Activated T-cell treated with anti-CD3 and anti-CD28 coated beads, Interleukin-2, amount 50 U/mL, for 72 hours (primary cell): ENCODE measurements around the gene KATNB1. TPM values are rescaled to one million over a fixed set of nuclear protein-coding genes. Genes with fewer than 3 reads are reported as not detected.
A peak's percentile ranks its signal among the peaks of the same experiment; 100 is the strongest.
"Not testable (repeated sequence)": the region's sequence is repeated elsewhere in the genome, so short reads cannot be mapped to it uniquely, and the experiment has no call there.

ENCODE experiments used
- ATAC-seq, 2 donors: fragments of 150-1000 bp; cut with Tn5 transposase; replicated peaks in 1 of 2; 2 replicates each; pipeline ENCODE4 v1.10.0; 2021; ENCODE audit warnings: moderate library complexity in 2 of 2, mild to moderate bottlenecking in 1 of 2
- DNase-seq, 2 donors: peaks; one replicate each; pipeline ENCODE4 v3.0.0; 2021 to 2022; ENCODE audit warnings: mixed read lengths in 1 of 2
- H3K27ac Mint-ChIP-seq: one replicate; pipeline ENCODE4 v1.8.0; 2022; ENCODE audit warnings: mild to moderate bottlenecking, moderate library complexity, mixed read lengths
- H3K27me3 Mint-ChIP-seq: one replicate; pipeline ENCODE4 v1.8.0; 2022; ENCODE audit warnings: low read depth, mixed read lengths
- H3K36me3 Mint-ChIP-seq, 2 donors: one replicate each; pipeline ENCODE4 v1.8.0; 2022; ENCODE audit warnings: mixed read lengths in 2 of 2, mild to moderate bottlenecking in 1 of 2; ENCODE audit not compliant: insufficient read depth in 2 of 2
- H3K4me1 Mint-ChIP-seq: one replicate; pipeline ENCODE4 v1.8.0; 2022; ENCODE audit warnings: low read depth, mixed read lengths
- H3K4me3 Mint-ChIP-seq, 2 donors: one replicate each; pipeline ENCODE4 v1.8.0; 2022; ENCODE audit warnings: mild to moderate bottlenecking in 2 of 2, mixed read lengths in 2 of 2, moderate library complexity in 2 of 2
- H3K9me3 Mint-ChIP-seq, 2 donors: one replicate each; pipeline ENCODE4 v1.8.0; 2022; ENCODE audit warnings: mixed read lengths in 2 of 2
- total RNA-seq, 2 donors: library from RNA; stranded (reverse); gene quantifications; one replicate each; pipeline ENCODE4 v1.2.3, GENCODE V29; 2022

The KATNB1 gene
- total RNA-seq, 2 donors from 2014 or later: 23.2 to 31.3 TPM

- Mint-ChIP-seq H3K27me3 (no peaks in the 10 kb centered on the region), H3K4me3 (no peak overlapping the region), H3K27ac (no peak overlapping the region), H3K4me1 (peaks cover 9% of the 10 kb centered on the region), H3K36me3 (no peaks in the 10 kb centered on the region), H3K9me3 (peaks cover 0 to 4% of the 10 kb centered on the region in 2 donors)
- ATAC-seq: no peak
- no peak for DNase-seq
These were observed 11.0 kb upstream of the KATNB1 start for GRCh38 chr16:57724531-57724930.

DNA sequence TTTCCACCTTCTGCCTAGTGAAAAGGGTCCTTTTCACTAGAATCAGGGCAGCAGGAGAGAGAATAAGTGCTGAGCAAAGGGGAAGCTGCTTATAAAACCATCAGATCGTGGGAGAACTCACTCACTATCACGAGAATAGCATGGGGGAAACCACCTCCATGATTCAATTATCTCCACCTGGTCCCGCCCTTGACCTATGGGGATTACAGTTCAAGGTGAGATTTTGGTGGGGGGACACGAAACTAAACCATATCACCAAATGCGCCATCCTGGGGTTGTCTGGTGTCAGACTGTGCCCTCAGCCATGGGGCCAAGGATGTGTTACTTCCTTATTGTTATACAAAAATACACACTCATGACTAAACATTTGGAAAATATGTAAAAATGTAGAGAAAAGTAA is 10.4 kb upstream of the KATNB1 start:
- Mint-ChIP-seq H3K4me3 (no peak overlapping the region), H3K27me3 (no peaks in the 10 kb centered on the region), H3K4me1 (peaks cover 9% of the 10 kb centered on the region), H3K36me3 (no peaks in the 10 kb centered on the region), H3K9me3 (peaks cover under 1 to 6% of the 10 kb centered on the region in 2 donors), H3K27ac (no peak overlapping the region)
- DNase-seq (no peak), ATAC-seq (peak; percentile 20 to 55)

- Mint-ChIP-seq H3K27ac (no peak overlapping the region), H3K9me3 (peaks cover 2 to 6% of the 10 kb centered on the region in 2 donors), H3K27me3 (no peaks in the 10 kb centered on the region), H3K4me3 (no peak overlapping the region), H3K4me1 (peaks cover 9% of the 10 kb centered on the region), H3K36me3 (no peaks in the 10 kb centered on the region)
- ATAC-seq (no peak), DNase-seq (no peak)
These were observed 10.0 kb upstream of the KATNB1 start for GRCh38 chr16:57725554-57725953.

- H3K27ac Mint-ChIP-seq: no peak overlapping the region
- DNase-seq: no peak
- no peak overlapping the region for H3K4me3 Mint-ChIP-seq
- ATAC-seq: no peak
- no peaks in the 10 kb centered on the region for H3K27me3 Mint-ChIP-seq
- H3K36me3 Mint-ChIP-seq: no peaks in the 10 kb centered on the region
- H3K9me3 Mint-ChIP-seq: peaks cover 2 to 6% of the 10 kb centered on the region in 2 donors
- peaks cover 9% of the 10 kb centered on the region for H3K4me1 Mint-ChIP-seq
These were observed 9.6 kb upstream of the KATNB1 start for GRCh38 chr16:57725976-57726375.

DNA sequence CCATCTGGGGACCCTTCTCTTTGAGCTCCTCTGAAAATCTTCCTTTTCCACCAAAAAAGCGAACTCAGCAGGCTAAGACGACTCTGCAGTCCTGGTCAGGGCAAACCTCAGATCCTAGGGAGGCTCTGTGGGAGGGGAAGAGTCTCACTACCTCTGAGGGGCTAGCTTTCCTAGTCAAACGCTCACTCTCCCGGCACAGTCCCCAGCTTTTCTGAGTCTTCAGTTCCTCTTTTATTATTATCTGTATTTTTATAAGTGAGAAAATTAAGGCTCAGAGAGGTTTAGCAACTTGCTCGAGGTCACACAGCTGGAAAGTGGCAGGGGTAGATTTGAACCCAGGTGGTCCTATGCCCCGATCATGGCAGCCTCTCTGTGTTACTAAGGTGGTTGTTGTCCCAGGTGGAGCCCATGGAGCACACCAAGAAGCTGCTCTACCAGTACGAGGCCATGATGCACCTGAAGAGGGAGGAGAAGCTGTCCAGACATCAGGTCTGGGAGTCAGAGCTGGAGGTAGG is 9.1 kb upstream of the KATNB1 start:
- H3K9me3 Mint-ChIP-seq: peaks cover 2 to 6% of the 10 kb centered on the region in 2 donors
- DNase-seq (no peak), ATAC-seq (no peak)
- no peaks in the 10 kb centered on the region for H3K36me3 Mint-ChIP-seq
- no peaks in the 10 kb centered on the region for H3K27me3 Mint-ChIP-seq
- H3K27ac Mint-ChIP-seq: no peak overlapping the region
- H3K4me3 Mint-ChIP-seq: no peak overlapping the region
- H3K4me1 Mint-ChIP-seq: peaks cover 9% of the 10 kb centered on the region

- Mint-ChIP-seq H3K9me3 (peaks cover 5 to 9% of the 10 kb centered on the region in 2 donors), H3K36me3 (peaks cover under 1 to 2% of the 10 kb centered on the region in 2 donors), H3K27me3 (no peaks in the 10 kb centered on the region), H3K4me1 (peaks cover 9% of the 10 kb centered on the region), H3K4me3 (no peak overlapping the region), H3K27ac (no peak overlapping the region)
- ATAC-seq (no peak), DNase-seq (no peak)
These were observed 8.0 kb upstream of the KATNB1 start for GRCh38 chr16:57727610-57728009.

DNA sequence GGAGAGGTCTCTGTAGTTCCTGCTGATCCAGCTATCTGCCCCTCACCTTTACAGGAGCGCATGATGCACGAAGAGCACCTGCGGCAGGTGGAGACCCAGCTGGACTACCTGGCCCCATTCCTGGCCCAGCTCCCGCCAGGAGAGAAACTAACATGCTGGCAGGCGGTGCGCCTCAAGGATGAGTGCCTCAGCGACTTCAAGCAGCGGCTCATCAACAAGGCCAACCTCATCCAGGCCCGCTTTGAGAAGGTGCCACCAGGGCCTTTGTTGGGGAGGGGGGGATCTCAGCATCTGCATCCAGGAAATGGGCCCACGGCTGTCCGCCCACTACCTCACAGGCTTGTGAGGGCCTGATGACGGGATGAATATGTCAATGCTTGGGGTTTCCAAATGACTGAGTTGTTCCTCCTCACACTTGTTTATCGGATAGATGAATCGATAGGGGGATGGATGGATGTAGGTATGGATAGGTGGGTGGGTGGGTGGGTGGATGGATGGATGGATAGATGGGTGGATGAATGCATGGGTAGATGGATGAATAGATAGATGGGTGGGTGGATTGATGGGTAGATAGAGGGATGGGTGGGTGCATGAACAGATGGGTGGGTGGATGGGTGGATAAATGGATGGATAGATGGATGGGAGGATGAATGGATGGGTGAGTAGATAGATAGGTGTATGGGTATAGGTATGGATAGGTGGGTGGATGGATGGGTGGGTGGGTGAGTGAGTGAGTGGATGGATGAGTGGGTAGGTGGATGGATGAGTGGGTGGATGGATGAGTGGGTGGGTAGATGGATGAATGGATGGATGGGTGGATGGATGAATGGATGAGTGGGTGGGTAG is 7.0 kb upstream of the KATNB1 start:
- H3K36me3 Mint-ChIP-seq: peaks cover 8 to 11% of the 10 kb centered on the region in 2 donors
- peak in 1 of 2 donors; percentile 57 for ATAC-seq
- peaks cover 9% of the 10 kb centered on the region for H3K4me1 Mint-ChIP-seq
- no peak overlapping the region for H3K27ac Mint-ChIP-seq
- no peaks in the 10 kb centered on the region for H3K27me3 Mint-ChIP-seq
- DNase-seq: peak in 1 of 2 donors; percentile 10
- H3K9me3 Mint-ChIP-seq: peaks cover 10 to 17% of the 10 kb centered on the region in 2 donors
- H3K4me3 Mint-ChIP-seq: no peak overlapping the region

DNA sequence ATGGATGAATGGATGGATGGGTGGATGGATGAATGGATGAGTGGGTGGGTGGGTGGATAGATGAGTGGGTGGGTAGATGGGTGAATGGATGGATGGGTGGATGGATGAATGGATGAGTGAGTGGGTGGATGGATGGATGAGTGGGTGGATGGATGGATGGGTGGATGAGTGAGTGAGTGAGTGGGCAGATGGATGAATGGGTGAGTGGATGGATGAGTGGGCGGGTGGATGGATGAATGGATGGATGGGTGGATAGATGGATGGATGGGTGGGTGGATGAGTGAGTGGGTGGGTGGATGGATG is 6.4 kb upstream of the KATNB1 start:
- ATAC-seq (no peak), DNase-seq (no peak)
- H3K36me3 Mint-ChIP-seq: peaks cover 8 to 11% of the 10 kb centered on the region in 2 donors
- H3K27me3 Mint-ChIP-seq: no peaks in the 10 kb centered on the region
- H3K27ac Mint-ChIP-seq: no peak overlapping the region
- H3K4me3 Mint-ChIP-seq: no peak overlapping the region
- H3K9me3 Mint-ChIP-seq: peaks cover 10 to 17% of the 10 kb centered on the region in 2 donors
- peaks cover 9% of the 10 kb centered on the region for H3K4me1 Mint-ChIP-seq

GRCh38 chr16:57729852-57730251 is 5.7 kb upstream of the KATNB1 start:
- not testable (repeated sequence) for H3K27ac Mint-ChIP-seq, H3K4me1 Mint-ChIP-seq, DNase-seq, ATAC-seq, H3K27me3 Mint-ChIP-seq, H3K4me3 Mint-ChIP-seq
- peaks cover 8 to 11% of the 10 kb centered on the region in 2 donors for H3K36me3 Mint-ChIP-seq
- H3K9me3 Mint-ChIP-seq: peaks cover 10 to 17% of the 10 kb centered on the region in 2 donors

- peaks cover 10 to 17% of the 10 kb centered on the region in 2 donors for H3K9me3 Mint-ChIP-seq
- H3K4me3 Mint-ChIP-seq: no peak overlapping the region
- peaks cover 8 to 13% of the 10 kb centered on the region in 2 donors for H3K36me3 Mint-ChIP-seq
- H3K27ac Mint-ChIP-seq: no peak overlapping the region
- peaks cover 8% of the 10 kb centered on the region for H3K4me1 Mint-ChIP-seq
- ATAC-seq: no peak
- DNase-seq: no peak
- no peaks in the 10 kb centered on the region for H3K27me3 Mint-ChIP-seq
These were observed 4.5 kb upstream of the KATNB1 start for GRCh38 chr16:57730771-57731730.

DNA sequence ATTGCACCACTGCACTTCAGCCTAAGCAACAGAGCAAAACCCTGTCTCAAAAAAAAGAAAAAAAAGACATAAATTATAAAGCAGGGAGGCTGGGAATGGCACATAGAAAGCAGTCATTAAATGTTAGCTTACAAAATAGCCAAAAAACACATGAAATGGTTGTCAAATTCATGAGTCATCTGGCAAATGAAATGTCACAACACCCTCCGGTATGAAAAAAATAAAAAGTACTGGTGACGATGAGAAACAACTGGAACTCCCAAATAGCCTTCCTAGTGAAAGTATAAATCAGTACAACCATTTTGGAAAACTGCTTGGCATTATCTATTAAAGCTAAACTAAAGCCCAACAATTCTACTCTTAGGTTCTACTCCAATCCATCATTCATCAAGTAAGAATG is 3.5 kb upstream of the KATNB1 start:
- ATAC-seq (no peak), DNase-seq (no peak)
- Mint-ChIP-seq H3K27me3 (no peaks in the 10 kb centered on the region), H3K4me3 (no peak overlapping the region), H3K36me3 (peaks cover 8 to 14% of the 10 kb centered on the region in 2 donors), H3K9me3 (peaks cover 10 to 17% of the 10 kb centered on the region in 2 donors), H3K4me1 (peaks cover 18% of the 10 kb centered on the region), H3K27ac (no peak overlapping the region)

- no peak for DNase-seq
- Mint-ChIP-seq H3K27me3 (no peaks in the 10 kb centered on the region), H3K4me3 (peak overlapping the region; percentile 48 to 76), H3K36me3 (peaks cover 8 to 14% of the 10 kb centered on the region in 2 donors), H3K4me1 (peaks cover 20% of the 10 kb centered on the region), H3K9me3 (peaks cover 10 to 17% of the 10 kb centered on the region in 2 donors), H3K27ac (no peak overlapping the region)
- ATAC-seq: no peak
These were observed 2.9 kb upstream of the KATNB1 start for GRCh38 chr16:57732714-57733113.
